Renal cortex interstitium (tissue), 11 donors: ENCODE results near the gene VEZT. TPM values are rescaled to one million over a fixed set of nuclear protein-coding genes. Genes with fewer than 3 reads are reported as not detected.
"Not testable (repeated sequence)": the region's sequence is repeated elsewhere in the genome, so short reads cannot be mapped to it uniquely, and the experiment has no call there.

Experiments
- DNase-seq, 11 donors: peaks; one replicate each; pipeline ENCODE4 v3.0.0-alpha.2; 2013; ENCODE audit warnings: low read depth in 9 of 11, low spot score in 4 of 11; ENCODE audit errors: extremely low read depth in 1 of 11
- polyA plus RNA-seq, 3 donors: library from polyadenylated mRNA; unstranded; fragments of 120-200 nt; gene quantifications; one replicate each; pipeline ENCODE4 v1.2.1, GENCODE V29; 2013; ENCODE audit not compliant: insufficient read length in 3 of 3

Gene VEZT
- polyA plus RNA-seq, 3 donors: 65.3 to 80.1 (median 76.6) TPM

- DNase-seq: no peak
Observed at GRCh38 chr12:95192271-95192670, 25.3 kb upstream of the VEZT start.

DNA sequence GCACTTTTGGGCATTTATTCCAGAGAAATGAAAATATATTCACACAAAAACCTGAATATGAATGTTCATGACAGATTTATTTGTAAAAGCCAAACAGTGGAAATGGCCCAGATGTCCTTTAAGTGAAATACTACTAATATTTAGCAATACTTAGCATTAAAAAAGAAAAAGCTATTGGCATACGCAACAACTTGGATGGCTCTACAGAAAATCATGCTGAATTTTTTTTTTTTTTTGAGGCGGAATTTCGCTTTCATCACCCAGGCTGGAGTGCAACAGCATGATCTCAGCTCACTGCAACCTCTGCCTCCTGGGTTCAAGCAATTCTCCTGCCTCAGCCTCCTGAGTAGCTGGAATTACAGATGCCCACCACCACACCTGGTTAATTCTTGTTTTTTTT, 24.5 kb upstream of the VEZT start:
- no peak for DNase-seq

DNA sequence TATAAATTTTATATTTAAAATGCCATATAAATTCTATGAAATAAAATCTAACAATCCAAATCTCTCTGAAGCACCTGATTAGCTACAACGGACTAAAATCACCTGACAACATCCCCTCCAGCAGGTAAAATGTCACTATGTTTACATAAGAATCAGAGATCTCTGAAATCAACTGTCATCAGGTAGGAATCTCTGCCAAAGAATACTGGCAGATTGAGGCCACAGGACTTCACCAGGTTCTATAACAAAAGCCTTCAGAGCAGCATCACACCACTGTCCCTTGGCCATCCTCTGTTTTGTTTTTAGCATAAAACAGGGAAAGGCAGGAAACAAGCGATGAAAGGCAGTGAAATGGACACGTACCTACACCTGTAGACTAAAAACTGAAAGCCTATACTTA, 22.5 kb upstream of the VEZT start:
- DNase-seq: no peak

- not testable (repeated sequence) for DNase-seq
Observed at GRCh38 chr12:95196875-95197569, 20.6 kb upstream of the VEZT start.

DNA sequence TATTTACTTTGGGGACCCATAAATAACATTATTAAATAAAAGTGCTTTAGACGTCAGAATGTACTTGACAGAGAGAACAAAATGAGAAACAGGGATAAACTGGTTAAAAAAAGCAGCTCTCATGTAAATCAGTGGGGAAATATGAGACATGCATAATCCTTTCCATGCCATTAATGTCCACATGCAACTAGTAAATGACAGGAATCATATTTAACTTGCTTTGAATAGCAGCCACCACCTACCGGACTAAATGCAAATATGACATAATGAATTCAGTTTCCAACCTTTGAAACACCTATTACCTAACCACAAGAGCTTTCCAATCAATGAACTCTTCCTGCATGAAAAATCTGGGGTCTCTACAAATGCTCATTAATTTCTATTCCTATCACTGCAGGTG, 20.0 kb upstream of the VEZT start:
- no peak for DNase-seq

DNA sequence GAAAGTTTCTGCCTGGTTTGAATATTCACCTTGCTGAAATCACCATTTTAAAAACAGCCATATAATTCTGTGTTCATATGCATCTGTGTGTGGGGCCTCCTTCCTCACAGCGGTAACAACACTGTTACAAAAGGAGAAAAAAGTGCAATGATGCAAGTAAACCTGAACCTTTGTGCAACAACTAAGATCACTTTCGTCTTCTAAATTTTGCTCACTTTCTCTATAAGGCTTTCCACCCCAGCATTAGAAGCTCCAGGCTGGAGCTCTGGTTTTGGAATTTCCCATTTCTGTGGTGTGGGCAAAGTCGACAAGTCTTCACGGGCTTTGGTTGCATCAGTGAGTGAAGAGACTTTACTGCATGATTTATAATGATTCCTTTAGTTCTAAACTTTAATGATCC, 18.7 kb upstream of the VEZT start:
- no peak for DNase-seq

DNA sequence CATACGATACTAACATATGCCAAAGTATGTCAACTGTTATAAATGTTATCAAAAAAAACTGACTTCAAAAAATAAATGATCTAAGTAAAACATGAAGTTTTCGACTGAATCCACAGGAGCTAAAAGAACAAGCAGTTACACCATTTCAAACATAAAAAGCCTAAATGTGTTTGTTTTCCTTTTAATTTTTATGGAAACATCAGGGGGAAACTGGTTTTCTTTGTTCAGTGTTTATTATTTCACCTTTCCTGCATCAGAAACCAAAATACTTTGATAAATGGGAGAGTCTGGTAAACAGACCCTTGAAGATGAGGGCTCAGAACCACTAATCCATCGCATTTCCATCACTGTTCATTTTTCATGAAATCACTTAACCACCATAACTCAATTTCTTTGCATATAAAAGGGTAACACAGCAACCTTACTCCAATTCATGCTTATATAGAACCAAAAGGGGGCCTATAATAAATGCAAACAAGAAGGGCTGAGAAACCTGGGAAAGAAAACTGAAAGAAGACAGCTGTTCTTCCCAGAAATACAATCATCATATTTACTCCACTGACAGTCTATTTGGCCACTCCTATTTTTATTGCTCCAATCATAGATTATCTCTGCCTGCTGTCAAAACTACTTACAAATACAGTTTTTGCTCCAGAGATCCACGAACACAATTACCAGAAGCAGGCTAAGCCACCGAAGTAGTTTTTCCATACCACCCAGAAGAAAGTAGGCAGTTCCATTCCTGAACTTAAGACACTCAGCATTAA, 17.3 kb upstream of the VEZT start:
- DNase-seq: no peak

DNA sequence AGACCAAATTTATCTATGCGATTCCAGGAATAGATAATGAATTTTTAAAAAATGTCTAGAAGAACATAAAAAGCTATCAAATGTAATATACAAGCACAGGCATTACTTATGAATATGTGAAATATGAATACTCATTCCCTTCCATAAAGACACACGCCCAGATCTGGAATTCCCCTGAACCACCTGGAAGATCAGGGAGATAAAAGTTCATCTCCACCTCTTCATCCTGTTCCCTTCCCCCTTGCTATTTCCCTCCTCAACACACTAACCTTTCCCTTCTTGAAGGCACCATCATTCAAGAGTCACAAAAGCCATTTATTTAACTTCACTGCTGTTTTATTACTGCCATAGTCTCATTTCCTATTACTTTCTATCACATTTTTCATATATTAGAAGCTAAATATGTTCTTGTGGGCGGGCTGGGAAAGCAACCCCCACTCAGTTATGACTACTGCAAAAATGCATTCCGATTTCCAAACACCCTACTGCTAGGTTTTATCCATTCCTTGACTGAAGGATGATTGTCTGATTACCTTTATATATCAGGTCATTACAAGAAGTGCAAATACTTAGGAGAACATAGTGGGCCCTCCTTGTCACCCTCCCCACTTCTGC, 16.4 kb upstream of the VEZT start:
- DNase-seq: no peak

DNA sequence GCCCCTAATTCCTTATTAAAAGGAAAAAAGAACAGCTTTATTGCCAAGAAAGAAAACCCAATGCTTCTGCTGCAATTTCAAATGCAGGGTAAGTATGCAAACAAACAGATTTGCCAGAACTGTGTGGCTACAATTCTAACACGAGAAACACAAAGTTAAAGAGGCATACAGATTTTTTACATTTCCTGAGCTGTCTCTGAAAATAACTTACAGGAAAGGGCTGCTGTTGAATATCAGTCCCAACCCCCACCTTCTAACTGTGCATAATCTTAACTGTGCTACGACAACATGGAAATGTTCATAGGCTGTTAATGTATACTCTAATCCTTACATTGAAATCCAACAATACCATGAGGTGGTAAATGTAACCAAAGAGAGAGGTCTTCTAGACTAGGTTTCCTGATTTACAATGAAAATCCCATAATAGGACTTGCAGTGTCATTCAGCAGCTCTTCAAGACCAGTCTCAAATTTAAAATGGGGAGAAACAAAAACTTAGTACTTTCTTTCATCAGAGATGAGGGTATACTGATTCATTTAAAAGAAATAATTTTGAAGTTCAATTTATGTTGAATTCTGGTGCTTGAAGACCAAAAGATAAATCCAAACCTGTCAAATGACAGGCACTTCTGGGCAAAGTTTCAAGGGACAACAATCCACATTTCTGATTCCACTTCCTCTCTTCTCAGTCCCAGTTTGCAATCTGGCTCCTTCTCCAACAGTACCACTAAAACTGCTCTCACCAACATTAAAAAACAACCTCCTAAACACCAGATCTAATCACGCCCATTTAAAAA, 14.7 kb upstream of the VEZT start:
- DNase-seq: no peak

- no peak for DNase-seq
Observed at GRCh38 chr12:95203487-95204030, 14.0 kb upstream of the VEZT start.

- DNase-seq: no peak
Observed at GRCh38 chr12:95204141-95204866, 13.3 kb upstream of the VEZT start.

DNA sequence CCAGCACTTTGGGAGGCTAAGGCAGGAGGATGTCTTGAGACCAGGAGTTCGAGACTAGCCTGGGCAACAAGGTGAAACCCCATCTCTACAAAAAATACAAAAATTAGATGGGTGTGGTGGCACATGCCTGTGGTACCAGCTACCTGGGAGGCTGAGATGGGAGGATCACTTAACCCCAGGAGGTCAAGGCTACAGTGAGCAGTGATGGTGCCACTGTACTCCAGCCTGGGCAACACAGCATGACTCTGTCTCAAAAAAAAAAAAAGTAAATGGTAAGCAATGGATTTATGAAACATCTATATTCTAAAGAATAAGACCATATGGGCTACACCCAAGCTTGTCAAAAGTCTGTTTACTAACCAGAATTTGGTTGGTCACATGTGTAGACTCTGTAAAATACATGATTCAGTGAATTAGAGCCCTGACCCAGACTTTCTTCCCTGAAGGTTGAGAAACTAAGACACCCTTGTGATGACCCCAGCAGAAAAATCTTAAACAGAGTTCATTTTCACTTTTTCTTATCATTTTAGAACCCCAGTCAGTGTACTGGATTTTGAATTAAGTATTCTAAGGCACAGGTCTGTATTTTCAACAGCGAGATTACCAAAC, 12.5 kb upstream of the VEZT start:
- no peak for DNase-seq

GRCh38 chr12:95205685-95206084, 11.9 kb upstream of the VEZT start:
- no peak for DNase-seq

DNA sequence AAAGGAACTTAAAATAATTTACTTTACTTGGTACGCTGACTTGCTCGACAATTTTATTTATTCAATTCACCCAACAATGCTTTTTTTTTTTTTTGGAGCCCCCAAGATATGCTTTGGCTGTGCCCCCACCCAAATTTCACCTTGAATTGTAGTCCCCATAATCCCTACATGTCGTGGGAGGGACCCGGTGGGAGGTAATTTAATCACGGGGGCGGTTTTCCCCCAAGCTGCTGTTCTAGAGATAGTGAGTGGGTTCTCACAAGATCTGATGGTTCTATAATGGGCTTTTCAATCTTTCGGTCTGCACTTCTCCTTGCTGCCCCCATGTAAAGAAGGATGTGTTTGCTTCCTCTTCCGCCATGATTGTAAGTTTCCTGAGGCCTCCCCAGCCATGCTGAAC, 10.7 kb upstream of the VEZT start:
- DNase-seq: no peak

- no peak for DNase-seq
Observed at GRCh38 chr12:95207407-95207806, 10.2 kb upstream of the VEZT start.

DNA sequence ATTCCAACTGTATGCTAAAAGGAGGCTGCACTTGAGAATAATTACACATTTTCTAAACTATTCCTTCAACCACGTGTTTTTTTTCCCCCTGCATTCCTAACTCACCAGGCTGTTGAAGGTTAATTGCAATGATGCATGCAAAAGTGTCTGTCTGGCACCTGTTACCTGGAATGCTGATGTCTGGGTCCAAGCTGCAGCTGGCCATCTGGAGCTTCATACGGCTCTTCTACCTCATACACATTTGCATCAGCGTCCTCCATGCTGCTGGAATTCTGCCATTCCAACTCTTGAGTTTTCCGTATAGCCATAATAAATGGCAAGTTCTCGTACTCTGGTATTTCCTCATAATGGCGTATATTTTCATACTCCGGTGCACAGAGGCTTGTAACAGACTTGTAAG, 8.9 kb upstream of the VEZT start:
- no peak for DNase-seq

- no peak for DNase-seq
Observed at GRCh38 chr12:95212586-95212985, 5.0 kb upstream of the VEZT start.

DNA sequence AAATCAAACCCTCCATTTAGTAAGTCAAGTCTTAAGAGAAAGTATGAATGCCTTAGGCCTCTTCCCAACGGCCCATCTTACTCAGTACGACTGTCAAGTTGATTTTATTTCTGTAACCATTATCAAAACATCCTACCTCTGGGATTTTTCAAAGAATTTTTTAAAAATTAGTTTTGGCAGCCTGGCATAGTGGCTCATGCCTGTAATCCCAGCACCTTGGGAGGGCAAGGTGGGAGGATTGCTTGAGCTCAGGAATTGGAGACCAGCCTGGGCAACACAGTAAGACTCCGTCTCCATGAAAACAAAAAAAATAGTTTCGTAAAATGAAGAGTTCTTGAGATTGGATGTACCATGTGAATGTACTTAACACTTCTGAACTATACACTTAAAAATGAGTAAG, 4.5 kb upstream of the VEZT start:
- DNase-seq: no peak
